ENCODE measurements around the gene MSRB1.

MSRB1 gene

DNA sequence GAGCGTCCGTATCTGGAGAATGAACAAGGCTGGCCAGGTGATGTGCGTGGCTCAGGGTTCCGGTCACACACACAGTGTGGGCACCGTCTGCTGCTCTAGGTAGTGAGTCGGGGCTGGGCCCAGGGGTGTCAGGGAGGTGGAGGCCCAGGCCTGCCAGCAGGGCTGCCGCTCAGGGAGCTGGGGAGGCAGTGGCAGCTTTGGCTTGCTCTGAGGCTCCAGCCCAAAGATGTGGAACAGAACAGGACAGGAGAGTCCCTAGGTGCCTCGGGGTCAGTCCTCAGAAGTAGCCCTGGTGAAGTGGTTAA is 33.2 kb upstream of the MSRB1 start:
- H3K36me3 ChIP-seq (ENCODE audit: insufficient read depth, low read length), result peaks cover 49% of the 10 kb centered on the region

GRCh38 chr16:1975432-1976215 is 32.6 kb upstream of the MSRB1 start:
- no peak overlapping the region for H2AFZ ChIP-seq (ENCODE audit: low read length)
- no peaks in the 10 kb centered on the region for H4K20me1 ChIP-seq (ENCODE audit: insufficient read depth, low read length)
- H3K4me2 ChIP-seq (ENCODE audit: low read length), result no peak overlapping the region
- no peak overlapping the region for H3K4me3 ChIP-seq (ENCODE audit: low read depth, low read length, poor library complexity, severe bottlenecking)
- peaks cover 4% of the 10 kb centered on the region; the same call in 1 of the 2 replicates for H3K79me2 ChIP-seq (ENCODE audit: insufficient read depth, low read length)
- no peaks in the 10 kb centered on the region for H3F3A ChIP-seq (ENCODE audit: insufficient read depth, low read length)
- H3K4me1 ChIP-seq (ENCODE audit: insufficient read depth, low read length, severe bottlenecking), result peaks cover 26% of the 10 kb centered on the region
- H3K36me3 ChIP-seq (ENCODE audit: insufficient read depth, low read length), result peaks cover 49% of the 10 kb centered on the region
- H3K9ac ChIP-seq (ENCODE audit: low read length), result no peak overlapping the region
- no peaks in the 10 kb centered on the region; the same call in 1 of the 2 replicates for H3K27me3 ChIP-seq (ENCODE audit: insufficient read depth, low read length)
- H3K9me2 ChIP-seq (ENCODE audit: low read depth, low read length), result no peaks in the 10 kb centered on the region
- no peaks in the 10 kb centered on the region for H3K9me3 ChIP-seq (ENCODE audit: low read length)
- H3K27ac ChIP-seq (ENCODE audit: low read depth, low read length, poor library complexity, severe bottlenecking), result no peak overlapping the region
- TF ChIP-seq EZH2 (IDR thresholded peaks at IDR 0.05; ENCODE audit: borderline replicate concordance, low read length), result no peak
- TF ChIP-seq, protein P1, sequence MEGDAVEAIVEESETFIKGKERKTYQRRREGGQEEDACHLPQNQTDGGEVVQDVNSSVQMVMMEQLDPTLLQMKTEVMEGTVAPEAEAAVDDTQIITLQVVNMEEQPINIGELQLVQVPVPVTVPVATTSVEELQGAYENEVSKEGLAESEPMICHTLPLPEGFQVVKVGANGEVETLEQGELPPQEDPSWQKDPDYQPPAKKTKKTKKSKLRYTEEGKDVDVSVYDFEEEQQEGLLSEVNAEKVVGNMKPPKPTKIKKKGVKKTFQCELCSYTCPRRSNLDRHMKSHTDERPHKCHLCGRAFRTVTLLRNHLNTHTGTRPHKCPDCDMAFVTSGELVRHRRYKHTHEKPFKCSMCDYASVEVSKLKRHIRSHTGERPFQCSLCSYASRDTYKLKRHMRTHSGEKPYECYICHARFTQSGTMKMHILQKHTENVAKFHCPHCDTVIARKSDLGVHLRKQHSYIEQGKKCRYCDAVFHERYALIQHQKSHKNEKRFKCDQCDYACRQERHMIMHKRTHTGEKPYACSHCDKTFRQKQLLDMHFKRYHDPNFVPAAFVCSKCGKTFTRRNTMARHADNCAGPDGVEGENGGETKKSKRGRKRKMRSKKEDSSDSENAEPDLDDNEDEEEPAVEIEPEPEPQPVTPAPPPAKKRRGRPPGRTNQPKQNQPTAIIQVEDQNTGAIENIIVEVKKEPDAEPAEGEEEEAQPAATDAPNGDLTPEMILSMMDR (IDR thresholded peaks at IDR 0.05; ENCODE audit: low read length), result no peak

More for the DNA sequence above, 33.2 kb upstream of the MSRB1 start:
- H3K27me3 ChIP-seq (ENCODE audit: insufficient read depth, low read length), result no peaks in the 10 kb centered on the region; the same call in 1 of the 2 replicates
- H3K79me2 ChIP-seq (ENCODE audit: insufficient read depth, low read length), result peaks cover 4% of the 10 kb centered on the region; the same call in 1 of the 2 replicates
- H2AFZ ChIP-seq (ENCODE audit: low read length), result no peak overlapping the region
- peaks cover 20% of the 10 kb centered on the region for H3K4me1 ChIP-seq (ENCODE audit: insufficient read depth, low read length, severe bottlenecking)
- no peak overlapping the region for H3K4me3 ChIP-seq (ENCODE audit: low read depth, low read length, poor library complexity, severe bottlenecking)
- no peaks in the 10 kb centered on the region for H3K9me3 ChIP-seq (ENCODE audit: low read length)
- H3K9me2 ChIP-seq (ENCODE audit: low read depth, low read length), result no peaks in the 10 kb centered on the region
- TF ChIP-seq, protein P1 (IDR thresholded peaks at IDR 0.05; ENCODE audit: low read length), result no peak
- TF ChIP-seq EZH2 (IDR thresholded peaks at IDR 0.05; ENCODE audit: borderline replicate concordance, low read length), result no peak
- H3K4me2 ChIP-seq (ENCODE audit: low read length), result no peak overlapping the region
- no peak overlapping the region for H3K27ac ChIP-seq (ENCODE audit: low read depth, low read length, poor library complexity, severe bottlenecking)
- H4K20me1 ChIP-seq (ENCODE audit: insufficient read depth, low read length), result no peaks in the 10 kb centered on the region
- H3K9ac ChIP-seq (ENCODE audit: low read length), result no peak overlapping the region
- H3F3A ChIP-seq (ENCODE audit: insufficient read depth, low read length), result no peaks in the 10 kb centered on the region

DNA sequence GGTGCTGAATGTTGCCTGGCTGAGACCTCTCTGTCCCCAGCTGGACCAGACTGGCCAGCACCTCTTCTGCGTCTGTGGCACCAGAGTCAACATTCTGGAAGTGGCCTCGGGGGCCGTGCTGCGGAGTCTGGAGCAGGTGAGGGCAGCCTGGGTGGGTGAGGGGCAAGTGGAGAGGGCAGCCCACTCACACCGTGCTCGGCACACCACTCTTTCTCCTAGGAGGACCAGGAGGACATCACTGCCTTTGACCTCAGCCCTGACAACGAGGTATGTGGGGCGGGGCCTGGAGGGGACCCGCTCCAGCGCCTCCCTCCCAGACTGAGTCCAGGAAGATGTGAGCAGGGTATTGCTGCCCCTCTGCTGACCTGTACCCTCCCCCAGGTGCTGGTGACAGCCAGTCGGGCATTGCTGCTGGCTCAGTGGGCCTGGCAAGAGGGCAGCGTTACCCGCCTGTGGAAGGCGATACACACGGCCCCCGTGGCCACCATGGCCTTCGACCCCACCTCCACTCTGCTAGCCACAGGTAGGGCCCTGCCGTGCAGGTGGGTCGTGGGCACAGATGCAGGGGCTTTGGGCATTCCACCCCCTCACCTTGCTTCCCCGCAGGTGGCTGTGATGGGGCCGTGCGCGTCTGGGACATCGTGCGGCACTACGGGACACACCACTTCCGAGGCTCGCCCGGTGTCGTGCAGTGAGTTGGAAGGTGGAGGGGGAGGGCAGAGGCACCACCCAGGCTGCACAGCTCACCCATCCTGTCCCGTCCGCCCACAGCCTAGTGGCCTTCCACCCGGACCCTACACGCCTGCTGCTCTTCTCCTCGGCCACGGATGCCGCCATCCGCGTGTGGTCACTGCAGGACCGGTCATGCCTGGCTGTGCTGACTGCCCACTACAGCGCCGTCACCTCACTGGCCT is 31.4 kb upstream of the MSRB1 start:
- no peaks in the 10 kb centered on the region for H3K27me3 ChIP-seq (ENCODE audit: insufficient read depth, low read length)
- no peaks in the 10 kb centered on the region for H4K20me1 ChIP-seq (ENCODE audit: insufficient read depth, low read length)
- TF ChIP-seq, protein P1 (IDR thresholded peaks at IDR 0.05; ENCODE audit: low read length), result no peak
- no peak for TF ChIP-seq EZH2 (IDR thresholded peaks at IDR 0.05; ENCODE audit: borderline replicate concordance, low read length)

More for the DNA sequence above, 31.4 kb upstream of the MSRB1 start:
- Histone ChIP-seq H3K79me2 (ENCODE audit: insufficient read depth, low read length) (peaks cover 4% of the 10 kb centered on the region; the same call in 1 of the 2 replicates), H3F3A (ENCODE audit: insufficient read depth, low read length) (no peaks in the 10 kb centered on the region), H3K4me1 (ENCODE audit: insufficient read depth, low read length, severe bottlenecking) (peaks cover 30% of the 10 kb centered on the region), H3K27ac (ENCODE audit: low read depth, low read length, poor library complexity, severe bottlenecking) (no peak overlapping the region), H3K9ac (ENCODE audit: low read length) (no peak overlapping the region), H3K9me2 (ENCODE audit: low read depth, low read length) (no peaks in the 10 kb centered on the region), H3K4me3 (ENCODE audit: low read depth, low read length, poor library complexity, severe bottlenecking) (no peak overlapping the region), H3K9me3 (ENCODE audit: low read length) (no peaks in the 10 kb centered on the region), H3K4me2 (ENCODE audit: low read length) (no peak overlapping the region), H3K36me3 (ENCODE audit: insufficient read depth, low read length) (peaks cover 49% of the 10 kb centered on the region), H2AFZ (ENCODE audit: low read length) (no peak overlapping the region)

Measured in OCI-LY1 (cell line).